ENCODE measurements around the gene TWF2. TPM values are rescaled to one million over a fixed set of nuclear protein-coding genes. Genes with fewer than 3 reads are reported as not detected.

The TWF2 gene
- total and polyA plus RNA-seq, 10 of the 15 experiments (the other 5 are each of a cell fraction or from before 2014, with no cell fraction given): 0.16 to 106 (median 68.5) TPM

- TF ChIP-seq HSF1 (IDR thresholded peaks at IDR 0.05; ENCODE audit: low read depth, low read length): no peak
- no peak for TF ChIP-seq HDAC2 (IDR thresholded peaks at IDR 0.05)
- TF ChIP-seq RBBP5 (conservative IDR thresholded peaks at IDR 0.05): no peak
- no peak for TF ChIP-seq NR2F1 (conservative IDR thresholded peaks at IDR 0.05)
- peak; percentile 77; the same call in 1 of the 2 replicates for TF ChIP-seq ZNF687 (IDR thresholded peaks at IDR 0.05)
- TF ChIP-seq POLR2AphosphoS5 (IDR thresholded peaks at IDR 0.05; ENCODE audit: low read length): peak; percentile 76
- TF ChIP-seq NBN (IDR thresholded peaks at IDR 0.05): peak; percentile 94
- TF ChIP-seq MXI1 (IDR thresholded peaks at IDR 0.05; ENCODE audit: low read depth, low read length): 0 out of 2 replicates have a peak, but pooled peaks have one; percentile 49
- no peak for TF ChIP-seq NFXL1 (IDR thresholded peaks at IDR 0.05; ENCODE audit: borderline replicate concordance)
- no peak for TF ChIP-seq USF1 (IDR thresholded peaks at IDR 0.05; ENCODE audit: borderline replicate concordance, extremely low read length, insufficient read depth, low read depth, low read length)
- TF ChIP-seq RCOR1 (conservative IDR thresholded peaks at IDR 0.05; ENCODE audit: low read depth, low read length): no peak
- TF ChIP-seq TCF12 (IDR thresholded peaks at IDR 0.05; ENCODE audit: low read depth, low read length): no peak
- no peak; the same call in 1 of the 2 replicates for TF ChIP-seq RFX5 (IDR thresholded peaks at IDR 0.05; ENCODE audit: low read depth, low read length)
- TF ChIP-seq E2F4 (IDR thresholded peaks at IDR 0.05; ENCODE audit: low read depth, low read length): no peak
- TF ChIP-seq SPI1 (IDR thresholded peaks at IDR 0.05; ENCODE audit: borderline replicate concordance, insufficient read depth, low read depth, low read length): peak; percentile 99
- TF ChIP-seq MYC (IDR thresholded peaks at IDR 0.05; ENCODE audit: insufficient read depth, insufficient read length, insufficient replicate concordance, low read length, severe bottlenecking): no peak
- no peak for TF ChIP-seq BCLAF1 (IDR thresholded peaks at IDR 0.05)
- peak; percentile 85 for TF ChIP-seq IKZF1 (conservative IDR thresholded peaks at IDR 0.05)
- peak; percentile 83; the same call in 1 of the 2 replicates for TF ChIP-seq PML (IDR thresholded peaks at IDR 0.05; ENCODE audit: low read length)
Observed at GRCh38 chr3:52253314-52254304, 14.7 kb upstream of the TWF2 start (continued).

Data from GM12878 (cell line).